ENCODE results near the gene ZNF436.
"Not testable (repeated sequence)": the region's sequence is repeated elsewhere in the genome, so short reads cannot be mapped to it uniquely, and the experiment has no call there.

Gene ZNF436

DNA sequence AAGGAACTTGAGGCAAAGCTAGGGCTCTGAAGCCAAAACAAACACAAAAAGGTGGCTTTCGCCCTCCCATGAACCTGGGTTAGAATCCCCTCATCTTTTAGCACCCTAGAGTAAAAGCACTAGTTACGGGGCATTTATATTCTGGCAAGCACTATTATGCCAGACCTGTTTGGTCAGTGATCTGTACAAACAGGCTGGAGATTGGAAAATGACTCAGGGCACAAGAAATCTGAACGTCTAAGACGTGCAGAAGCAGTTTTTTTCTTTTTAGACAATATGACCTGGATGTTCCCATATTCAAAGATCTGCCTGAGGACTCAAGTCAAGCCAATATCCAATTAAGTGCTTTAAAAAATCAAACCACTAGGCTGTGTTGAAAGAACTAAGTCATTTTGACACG is 3.0 kb downstream of the ZNF436 start:
- no peak for DNase-seq (ENCODE audit: low read depth in 2 of 2)

DNA sequence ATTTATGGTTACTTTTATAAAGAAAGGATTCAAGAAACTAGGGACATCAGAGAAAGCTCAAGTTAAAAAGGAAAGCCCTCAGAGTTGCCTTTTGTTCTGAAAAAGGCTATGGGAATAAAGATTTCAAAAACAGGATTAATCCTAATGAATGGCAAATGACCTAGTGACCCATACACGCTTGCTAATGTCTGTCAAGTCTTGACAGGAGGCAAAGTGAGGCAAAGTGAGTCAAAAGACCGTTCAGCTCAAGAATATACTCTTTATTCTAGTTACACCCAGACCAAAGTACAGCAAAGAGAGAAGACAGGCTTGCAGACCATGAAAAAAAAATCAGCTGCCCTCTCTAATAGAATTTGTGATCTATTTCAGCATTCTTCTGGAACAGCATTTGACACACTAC is 3.5 kb downstream of the ZNF436 start:
- no peak for DNase-seq (ENCODE audit: low read depth in 2 of 2)

DNA sequence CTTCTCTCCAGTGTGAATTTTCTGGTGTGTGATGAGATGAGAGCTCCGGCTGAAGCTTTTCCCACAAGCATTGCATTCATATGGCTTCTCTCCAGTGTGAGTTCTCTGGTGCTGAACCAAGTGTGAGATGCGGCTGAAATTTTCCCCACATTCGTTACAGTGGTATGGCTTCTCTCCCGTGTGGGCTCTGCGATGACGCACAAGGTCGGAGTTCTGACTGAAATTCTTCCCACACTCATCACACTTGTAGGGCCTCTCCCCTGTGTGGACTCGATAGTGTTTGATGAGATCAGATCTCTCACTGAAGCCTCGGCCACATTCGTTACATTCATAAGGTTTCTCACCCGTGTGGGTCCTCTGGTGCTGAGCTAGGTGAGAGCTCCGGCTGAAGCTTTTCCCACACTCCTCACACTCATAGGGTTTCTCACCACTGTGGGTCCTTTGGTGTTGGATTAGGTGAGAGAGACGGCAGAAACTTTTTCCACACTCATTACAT is 7.4 kb downstream of the ZNF436 start:
- DNase-seq (ENCODE audit: low read depth in 2 of 2), result no peak

DNA sequence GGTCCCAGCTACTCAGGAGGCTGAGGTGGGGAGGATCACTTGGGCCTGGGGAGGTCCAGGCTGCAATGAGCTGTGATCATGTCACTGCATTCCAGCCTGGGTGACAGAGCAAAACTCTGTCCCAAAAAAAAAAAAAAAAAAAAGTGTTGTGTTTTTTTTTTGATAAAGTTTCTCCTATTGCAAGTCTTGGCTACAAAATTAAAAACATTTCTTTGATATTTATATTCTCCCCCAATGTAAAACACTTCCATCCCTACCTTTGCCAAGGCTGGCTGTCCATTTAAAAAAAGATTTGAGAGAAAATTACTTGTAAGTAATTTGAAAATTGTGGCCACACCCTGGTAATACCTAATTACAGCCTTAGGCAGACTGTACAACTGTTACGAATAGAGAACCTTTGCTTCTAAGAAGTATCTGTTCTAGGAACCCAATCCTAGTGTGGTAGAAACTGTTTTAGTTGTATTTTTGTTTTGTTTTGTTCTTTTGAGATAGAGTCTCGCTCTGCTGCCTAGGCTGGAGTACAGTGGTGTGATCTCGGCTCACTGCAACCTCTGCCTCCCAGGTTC is 11.2 kb downstream of the ZNF436 start:
- no peak for DNase-seq (ENCODE audit: low read depth in 2 of 2)

DNA sequence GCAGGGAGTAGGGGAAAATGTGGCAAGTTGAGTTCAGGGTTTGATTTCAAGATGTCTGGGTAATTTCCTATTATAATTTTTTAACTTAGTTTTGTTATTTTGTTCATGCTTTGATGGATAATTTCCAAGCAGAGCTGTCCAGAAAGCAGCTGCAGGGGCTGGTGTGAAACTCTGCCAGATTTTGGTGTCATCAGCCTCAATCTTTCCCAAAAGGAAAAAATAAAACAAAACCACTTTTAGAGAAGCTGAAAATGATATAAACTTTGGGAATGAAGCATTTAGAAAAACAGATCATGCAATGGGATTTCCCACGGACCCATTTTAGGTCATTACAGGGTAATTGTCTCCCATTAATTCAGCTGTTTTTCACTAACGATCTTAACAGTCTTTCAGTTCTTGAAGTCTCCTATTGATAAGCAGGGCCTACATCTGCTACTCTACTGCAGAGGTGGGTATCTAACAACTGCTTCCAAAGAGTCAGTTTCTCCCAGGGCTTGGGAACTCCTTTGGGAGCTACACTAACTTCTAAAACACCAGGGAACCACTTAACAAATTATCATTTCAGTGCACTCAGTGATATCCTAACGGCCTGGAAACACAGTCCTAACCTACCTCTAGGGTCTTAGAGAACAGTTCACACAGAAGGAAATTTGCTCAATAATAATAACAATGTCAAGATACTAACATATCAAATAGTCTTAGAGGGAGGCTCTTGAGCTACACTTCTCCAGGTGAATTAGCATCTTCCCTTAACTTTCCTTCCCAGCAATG is 12.3 kb downstream of the ZNF436 start:
- DNase-seq (ENCODE audit: low read depth in 2 of 2), result no peak

DNA sequence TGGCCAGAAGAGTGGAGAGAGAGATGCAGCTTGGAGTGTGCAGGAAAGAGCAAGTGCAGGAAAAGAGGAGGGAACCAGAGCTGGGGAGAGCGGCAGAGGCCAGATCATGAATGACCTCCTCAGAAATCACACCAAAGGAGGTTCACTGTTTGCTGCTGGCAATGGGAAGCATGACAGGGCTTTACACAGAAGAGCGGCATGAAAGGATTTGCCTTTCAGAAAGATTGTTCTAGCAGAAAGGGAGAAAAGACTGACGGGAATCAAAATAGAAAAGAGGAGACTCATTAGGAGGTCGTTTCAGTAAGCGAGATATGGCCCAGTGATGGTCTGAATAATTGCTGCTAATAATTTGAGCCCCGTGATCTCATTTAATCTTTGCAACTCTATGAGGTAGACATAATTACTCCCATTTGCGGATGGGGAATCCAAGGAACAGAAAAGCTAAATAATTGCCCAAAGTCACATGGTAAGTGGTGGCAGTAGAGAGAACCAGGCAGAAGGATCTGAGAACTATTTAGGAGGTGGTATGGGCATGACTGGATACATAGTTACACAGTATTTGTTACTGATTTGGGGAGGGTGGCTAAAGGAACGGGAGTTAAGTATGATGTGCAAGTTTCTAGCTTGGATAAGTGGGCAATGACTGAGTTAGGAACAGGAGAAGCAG is 13.0 kb downstream of the ZNF436 start:
- DNase-seq (ENCODE audit: low read depth in 2 of 2), result no peak

DNA sequence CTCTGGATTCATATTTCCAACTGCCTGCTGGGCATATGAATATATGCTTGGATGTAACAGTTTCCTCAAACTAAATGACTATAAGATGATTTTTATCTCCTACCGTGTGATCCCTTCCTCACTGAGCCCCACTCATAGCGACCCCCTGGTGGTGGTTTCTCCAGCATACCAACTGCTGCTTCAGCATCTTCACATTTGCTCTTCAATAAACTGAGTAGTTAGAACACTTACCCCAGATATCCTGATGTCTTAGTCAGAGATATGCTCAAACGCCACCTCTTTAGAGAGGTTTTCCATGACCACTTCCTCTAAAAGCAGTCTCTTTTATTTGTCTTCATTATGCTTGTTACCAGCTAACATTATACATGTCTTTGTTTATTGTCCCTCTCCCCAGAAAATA is 15.4 kb downstream of the ZNF436 start:
- no peak for DNase-seq (ENCODE audit: low read depth in 2 of 2)

DNA sequence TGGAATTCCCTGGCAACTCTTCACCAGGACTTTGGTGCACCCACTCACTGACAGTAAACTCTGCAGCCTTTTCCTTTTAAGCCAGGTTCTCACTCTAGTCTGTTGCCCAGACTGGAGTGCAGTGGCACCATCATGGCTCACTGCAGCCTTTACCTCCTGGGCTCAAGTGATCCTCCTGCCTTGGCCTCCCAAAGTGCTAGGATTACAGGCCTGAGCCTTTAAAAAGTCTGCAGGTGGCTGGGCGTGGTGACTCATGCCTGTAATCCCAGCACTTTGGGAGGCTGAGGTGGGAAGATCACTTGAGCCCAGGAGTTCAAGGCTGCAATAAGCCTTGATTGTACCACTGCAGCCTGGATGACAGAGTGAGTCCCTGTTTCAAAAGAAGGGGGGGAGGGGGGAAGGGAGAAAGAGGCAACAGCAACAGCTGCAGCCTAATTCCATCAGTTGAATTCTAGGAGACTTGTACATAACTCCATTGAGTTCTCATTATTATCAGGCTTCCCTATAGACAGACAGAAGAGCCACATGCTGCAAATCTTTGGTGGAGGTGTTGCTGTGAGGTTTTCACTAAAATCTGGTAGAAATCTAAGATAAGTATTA is 17.4 kb downstream of the ZNF436 start:
- no peak for DNase-seq (ENCODE audit: low read depth in 2 of 2)

DNA sequence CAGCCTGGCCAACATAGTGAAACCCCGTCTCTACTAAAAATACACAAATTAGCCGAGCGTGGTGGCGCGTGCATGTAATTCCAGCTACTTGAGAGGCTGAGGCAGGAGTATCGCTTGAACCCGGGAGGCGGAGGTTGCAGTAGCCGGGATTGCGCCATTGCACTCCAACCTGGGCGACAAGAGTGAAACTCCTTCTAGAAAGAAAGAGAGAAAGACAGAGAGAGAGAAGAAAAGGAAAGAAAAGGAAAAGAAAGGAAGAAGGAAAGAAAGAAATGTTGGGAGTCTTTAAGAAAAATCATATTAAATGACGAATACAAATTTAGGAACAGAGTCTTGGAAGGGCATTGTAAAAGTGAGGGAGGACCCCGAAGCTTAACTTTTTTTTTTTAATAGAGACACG is 23.7 kb downstream of the ZNF436 start:
- DNase-seq (ENCODE audit: low read depth in 2 of 2), result no peak

DNA sequence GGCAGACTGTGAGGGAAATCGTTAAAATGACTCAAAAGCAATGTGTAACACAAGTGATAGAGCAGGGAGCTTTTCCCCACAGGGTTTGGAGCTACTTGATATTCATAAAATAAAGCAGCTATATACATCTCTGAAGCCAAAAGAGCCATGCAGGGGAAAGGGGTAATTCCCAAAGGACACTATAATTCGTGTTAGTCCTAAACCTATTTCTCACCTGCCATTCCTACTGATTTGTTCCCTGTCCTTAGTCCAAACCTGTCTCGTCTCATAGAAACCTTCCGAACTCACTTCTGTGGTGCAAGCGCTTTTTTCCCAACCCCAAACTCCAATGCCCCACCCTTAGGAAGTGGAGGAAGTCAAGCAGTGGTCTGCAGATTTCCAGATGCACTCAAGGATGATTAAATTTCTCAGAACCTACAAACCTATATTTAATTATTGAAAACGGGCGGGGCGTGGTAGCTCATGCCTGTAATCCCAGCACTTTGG is 24.6 kb downstream of the ZNF436 start:
- DNase-seq (ENCODE audit: low read depth in 2 of 2), result no peak

DNA sequence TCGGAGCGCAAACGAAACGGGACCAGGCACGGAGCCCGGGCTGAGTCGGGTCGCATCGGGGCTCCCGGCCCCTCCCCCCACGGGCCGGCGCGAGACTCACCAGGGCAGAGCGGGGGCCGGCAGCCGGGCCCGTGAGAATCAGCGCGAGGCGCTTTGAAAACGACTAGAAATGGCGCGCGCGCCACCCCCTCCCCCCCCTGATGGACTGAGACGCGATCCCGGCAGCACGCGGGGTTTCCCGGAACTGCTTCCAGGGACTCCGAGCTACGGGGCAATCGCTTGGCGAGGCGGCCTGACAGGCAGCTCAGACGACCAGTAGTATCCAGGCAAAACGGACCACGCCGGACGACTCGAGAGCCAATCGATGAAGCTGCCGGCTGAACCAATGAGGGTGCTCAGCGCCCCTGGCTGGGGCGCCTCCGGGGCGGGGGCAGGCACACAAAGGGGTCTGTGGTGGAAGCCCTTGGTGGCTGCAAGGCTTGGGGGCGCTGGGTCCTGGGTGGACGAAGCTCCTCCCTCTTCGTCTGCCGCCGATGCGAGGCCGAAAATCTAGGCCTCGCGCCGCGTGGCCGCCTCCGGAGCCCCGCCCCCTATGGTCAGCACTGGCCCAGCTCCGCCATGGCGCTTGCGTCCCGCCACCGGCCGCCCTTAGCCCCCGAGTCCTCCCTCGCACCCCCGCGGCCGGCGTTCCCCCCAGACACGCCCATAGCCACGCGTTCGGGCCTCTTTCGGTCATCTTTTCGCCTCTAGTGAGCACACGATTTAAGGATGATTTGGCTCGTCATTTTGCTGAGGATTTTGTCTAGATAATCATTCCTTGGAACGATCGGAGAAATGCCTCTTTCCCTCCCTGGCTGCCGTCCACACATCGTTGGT is 25.3 kb downstream of the ZNF436 start, which contains the start of gene HNRNPR:
TSS of gene HNRNPR (minus strand) at position 174 of the 876 bp plus-strand sequence. CDS start 3,276 bp downstream, outside the sequence.
- DNase-seq (ENCODE audit: low read depth in 2 of 2), result peak; percentile 97 to 99

DNA sequence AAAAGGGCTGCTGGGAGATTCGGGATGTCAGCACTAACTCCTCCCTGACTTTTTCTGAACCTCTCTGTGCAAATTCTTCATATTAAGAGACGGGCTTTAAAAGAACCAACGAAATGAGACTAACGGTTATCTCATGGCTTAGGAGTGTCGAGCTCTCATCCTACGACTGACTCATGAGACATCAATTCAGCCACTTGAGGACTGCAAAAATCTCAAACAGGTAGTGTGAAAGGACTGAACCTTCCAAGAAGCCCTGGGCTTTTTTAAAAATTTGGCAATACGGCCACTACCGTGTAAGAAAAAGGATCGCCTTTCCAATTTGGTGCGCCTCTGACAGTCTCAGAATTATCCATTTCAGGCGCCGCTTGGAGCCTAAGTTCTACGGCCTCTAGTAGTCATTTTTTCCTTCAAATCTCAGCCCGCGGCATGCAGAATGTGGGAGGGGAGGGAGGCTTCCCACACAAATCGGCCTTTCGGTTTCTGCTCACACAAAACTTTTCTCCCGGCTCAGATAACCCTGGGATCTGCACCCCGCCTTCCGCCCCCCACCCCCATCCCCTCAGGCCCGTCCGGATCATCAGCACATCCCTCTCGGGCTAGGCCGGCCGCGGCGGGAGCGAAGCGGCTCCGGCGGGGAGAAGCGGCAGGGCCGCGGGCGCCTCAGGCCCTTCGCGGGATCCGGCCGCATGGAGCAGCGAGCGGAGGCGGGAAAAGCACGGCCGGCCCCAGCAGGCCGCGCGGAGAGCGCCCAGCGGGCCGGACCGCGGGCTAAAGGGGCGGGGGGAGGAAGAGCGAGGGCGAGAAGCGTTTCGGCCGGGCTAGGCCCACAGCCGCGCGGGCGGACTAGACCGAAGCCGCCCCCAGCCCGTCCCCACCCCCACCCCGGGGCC is 26.2 kb downstream of the ZNF436 start:
- DNase-seq (ENCODE audit: low read depth in 2 of 2), result peak; percentile 44 to 55

DNA sequence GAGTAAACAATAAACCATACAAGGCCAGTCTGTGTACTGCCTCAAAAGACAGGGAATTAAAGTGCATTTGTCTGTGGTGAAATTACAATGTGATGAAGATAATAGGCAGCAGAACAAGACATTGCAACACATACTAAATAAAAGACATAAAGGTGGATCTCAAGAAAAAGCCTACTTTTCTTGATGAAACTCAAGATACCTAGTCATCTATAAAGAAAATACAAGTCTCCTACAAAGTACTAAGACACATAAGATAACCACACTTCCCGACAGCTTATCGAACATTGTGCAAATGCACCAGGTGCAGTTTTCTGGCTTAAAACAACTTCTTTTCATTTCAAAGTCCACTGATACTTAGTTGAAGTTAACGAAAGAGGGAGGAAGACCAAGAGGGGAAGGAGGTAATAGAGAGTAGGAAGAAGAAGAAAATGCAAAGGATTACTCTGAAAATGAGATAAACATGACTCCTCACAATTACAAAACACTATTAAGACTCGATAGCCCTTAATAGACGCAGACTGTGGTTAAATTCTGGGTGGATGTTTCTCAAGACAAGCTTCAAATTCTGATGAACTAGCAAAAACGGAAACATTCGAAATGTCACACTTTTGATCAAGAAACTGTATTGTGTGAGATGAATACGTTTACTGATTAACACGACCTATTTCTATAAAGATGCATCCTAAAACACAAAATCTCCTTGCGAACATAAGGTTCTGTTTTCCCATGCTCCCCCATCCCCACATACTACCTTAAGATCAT is 27.5 kb downstream of the ZNF436 start:
- no peak for DNase-seq (ENCODE audit: low read depth in 2 of 2)

DNA sequence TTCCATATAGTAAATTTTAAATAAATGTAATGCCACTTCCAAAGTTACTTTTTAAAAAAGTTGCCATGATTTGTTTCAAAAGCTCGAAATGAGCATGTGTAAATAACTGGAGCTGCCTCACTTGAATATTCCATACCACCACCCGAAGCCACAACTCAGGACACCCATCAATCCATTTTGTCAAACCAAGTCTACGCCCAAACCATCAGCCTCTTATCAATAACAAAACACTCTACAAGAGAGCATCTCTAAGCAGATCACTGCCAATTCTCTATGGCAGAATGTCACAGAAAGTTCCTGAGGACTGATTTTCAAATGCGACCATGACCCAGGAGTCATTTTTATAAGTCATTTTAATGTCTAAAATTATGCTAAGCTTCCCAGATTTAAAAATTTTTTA is 30.0 kb downstream of the ZNF436 start:
- DNase-seq (ENCODE audit: low read depth in 2 of 2), result no peak

DNA sequence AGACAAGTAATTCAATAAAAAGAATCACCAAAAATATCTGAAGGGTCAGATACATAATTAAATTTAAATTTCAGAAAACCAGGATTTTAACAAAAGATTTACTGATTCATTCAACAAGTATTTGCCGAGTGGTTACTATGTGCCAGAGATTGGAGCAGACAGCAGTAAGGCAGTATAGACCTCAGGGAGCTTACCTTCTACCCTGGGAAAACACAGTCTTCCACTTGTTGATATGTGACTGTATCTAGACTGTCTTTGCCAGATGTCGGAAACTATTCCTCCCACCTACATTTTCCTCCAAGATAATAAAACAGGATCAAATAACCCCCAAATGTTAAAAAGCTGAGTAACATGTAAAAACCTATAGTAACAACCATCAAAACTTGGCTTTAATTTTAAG is 31.8 kb downstream of the ZNF436 start:
- no peak for DNase-seq (ENCODE audit: low read depth in 2 of 2)

DNA sequence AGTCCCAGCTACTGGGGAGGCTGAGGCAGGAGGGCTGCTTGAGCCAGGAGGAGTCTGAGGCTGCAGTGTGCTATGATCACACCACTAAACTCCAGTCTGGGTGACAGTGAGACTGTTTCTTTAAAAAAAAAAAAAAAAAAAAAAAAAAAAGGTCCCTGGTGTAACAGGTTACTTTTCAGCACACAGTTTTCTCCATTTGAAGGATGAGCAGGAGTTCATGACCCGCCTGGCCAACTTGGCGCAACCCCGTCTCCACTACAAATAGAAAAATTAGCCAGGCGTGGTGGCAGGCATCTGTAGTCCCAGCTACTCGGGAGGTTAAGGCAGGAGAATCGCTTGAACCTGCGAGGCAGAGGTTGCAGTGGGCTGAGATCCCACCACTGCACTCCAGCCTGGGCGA is 37.9 kb downstream of the ZNF436 start:
- DNase-seq (ENCODE audit: low read depth in 2 of 2), result no peak

DNA sequence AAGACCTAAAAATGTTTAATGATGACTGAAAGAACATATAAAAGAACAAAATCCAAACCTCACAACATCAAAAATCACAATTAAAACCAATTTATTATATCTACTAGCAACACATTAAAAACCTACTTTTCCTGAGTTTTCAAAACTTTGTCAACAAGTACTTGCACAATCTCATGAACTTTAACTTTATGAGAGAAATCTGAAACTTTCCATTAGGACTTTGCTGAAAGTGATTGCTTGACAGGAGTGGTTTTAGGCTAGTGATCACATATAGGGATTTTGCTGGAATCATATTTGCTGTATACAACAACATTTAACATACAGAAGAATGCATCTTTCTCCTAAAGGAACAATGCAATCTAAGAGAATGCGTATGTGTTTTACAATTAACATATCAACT is 38.8 kb downstream of the ZNF436 start:
- DNase-seq (ENCODE audit: low read depth in 2 of 2), result no peak

DNA sequence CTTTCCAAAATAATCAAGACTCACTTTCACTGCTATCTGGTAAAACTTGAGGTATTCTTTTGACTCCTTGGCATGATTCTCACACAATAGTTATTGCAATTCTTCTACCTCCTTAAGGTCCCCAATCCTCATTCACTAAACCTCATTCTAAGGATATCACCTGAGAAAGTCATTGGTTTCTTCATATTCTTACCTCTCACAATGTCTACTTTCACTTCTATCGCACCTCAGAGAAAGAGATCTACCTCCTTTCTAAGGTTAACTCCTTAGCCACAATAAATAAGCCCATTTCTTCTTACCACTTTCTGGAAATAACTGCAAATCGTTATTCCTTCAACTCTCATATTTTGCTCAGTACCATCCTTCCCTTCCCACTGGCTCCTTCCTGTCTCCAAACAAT is 44.2 kb downstream of the ZNF436 start:
- no peak for DNase-seq (ENCODE audit: low read depth in 2 of 2)

DNA sequence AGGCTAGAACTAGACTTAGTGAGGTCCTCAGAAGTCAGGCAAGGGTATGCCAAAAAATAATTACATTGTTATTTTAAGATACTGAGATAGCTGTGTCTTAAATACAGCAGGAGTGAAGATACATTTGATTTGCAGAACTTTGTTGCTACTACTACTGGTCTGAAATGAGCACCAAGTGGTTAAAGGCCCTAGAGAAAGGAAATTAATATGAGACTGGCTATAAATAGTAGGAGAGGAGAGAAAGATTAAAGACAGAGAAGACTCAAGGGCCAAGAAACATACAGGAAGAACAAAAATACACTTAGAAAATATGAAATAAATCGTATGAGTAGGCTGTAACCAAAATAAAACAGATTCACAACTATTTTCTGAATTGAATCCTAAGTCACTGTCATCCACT is 46.9 kb downstream of the ZNF436 start:
- DNase-seq (ENCODE audit: low read depth in 2 of 2), result no peak

DNA sequence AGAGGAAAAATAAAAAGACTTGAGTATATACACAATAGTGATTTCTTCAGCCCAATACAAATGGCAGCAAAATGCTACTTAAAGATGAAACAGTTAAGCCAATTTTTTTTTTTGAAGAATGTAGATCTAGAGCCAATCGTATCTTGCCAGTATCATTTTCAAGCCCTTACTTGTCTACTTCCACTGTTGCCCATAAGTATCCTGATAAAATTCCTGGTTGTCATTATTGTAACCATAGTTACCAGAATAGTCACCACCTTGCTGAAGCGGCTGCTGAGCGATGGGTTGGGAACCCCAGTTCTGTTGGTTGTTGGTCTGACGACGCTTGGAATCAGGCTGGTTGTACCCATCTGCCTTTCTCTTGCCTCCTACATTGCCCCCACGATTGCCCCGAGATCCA is 59.4 kb downstream of the ZNF436 start:
- not testable (repeated sequence) for DNase-seq (ENCODE audit: low read depth in 2 of 2)
